OCI-LY7 (cell line): ENCODE data around the gene CNDP1.

Experiments used
- EZH2phosphoT487 ChIP-seq: fragments of 200-600 bp; sonication (generic); IDR thresholded peaks from 2 replicates; pipeline ENCODE4 v1.6.1; 2018; ENCODE audit warnings: low read depth, borderline replicate concordance, mild to moderate bottlenecking, mixed run types, antibody characterized with exemption, low read length, moderate library complexity, mixed read lengths
- TF ChIP-seq, protein P1 (sequence below): fragments of 200-600 bp; sonication (generic); conservative IDR thresholded peaks from 2 replicates; pipeline ENCODE4 v1.5.1; 2014; ENCODE audit warnings: mild to moderate bottlenecking, antibody characterized with exemption, low read length, moderate library complexity, mixed read lengths

GRCh38 chr18:74571895-74572680 lies 37.8 kb downstream of the CNDP1 start:
- TF ChIP-seq, protein P1, sequence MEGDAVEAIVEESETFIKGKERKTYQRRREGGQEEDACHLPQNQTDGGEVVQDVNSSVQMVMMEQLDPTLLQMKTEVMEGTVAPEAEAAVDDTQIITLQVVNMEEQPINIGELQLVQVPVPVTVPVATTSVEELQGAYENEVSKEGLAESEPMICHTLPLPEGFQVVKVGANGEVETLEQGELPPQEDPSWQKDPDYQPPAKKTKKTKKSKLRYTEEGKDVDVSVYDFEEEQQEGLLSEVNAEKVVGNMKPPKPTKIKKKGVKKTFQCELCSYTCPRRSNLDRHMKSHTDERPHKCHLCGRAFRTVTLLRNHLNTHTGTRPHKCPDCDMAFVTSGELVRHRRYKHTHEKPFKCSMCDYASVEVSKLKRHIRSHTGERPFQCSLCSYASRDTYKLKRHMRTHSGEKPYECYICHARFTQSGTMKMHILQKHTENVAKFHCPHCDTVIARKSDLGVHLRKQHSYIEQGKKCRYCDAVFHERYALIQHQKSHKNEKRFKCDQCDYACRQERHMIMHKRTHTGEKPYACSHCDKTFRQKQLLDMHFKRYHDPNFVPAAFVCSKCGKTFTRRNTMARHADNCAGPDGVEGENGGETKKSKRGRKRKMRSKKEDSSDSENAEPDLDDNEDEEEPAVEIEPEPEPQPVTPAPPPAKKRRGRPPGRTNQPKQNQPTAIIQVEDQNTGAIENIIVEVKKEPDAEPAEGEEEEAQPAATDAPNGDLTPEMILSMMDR = no peak
- no peak for TF ChIP-seq EZH2phosphoT487
